Measurements from ENCODE around the gene HPSE2. TPM values are rescaled to one million over a fixed set of nuclear protein-coding genes. Genes with fewer than 3 reads are reported as not detected.
A peak's percentile ranks its signal among the peaks of the same experiment; 100 is the strongest.

Gene HPSE2
- total RNA-seq, 4 donors from 2014 or later = 32.3 to 70.0 (median 43.6) TPM

GRCh38 chr10:98463016-98463415 lies 772.6 kb downstream of the HPSE2 start:
- DNase-seq (ENCODE audit: extremely low spot score) = peak; percentile 57
- Histone ChIP-seq H3K4me3 (no peak overlapping the region), H3K27me3 (no peaks in the 10 kb centered on the region), H3K36me3 (peaks cover 0 to 9% (median 0%) of the 10 kb centered on the region in 4 donors), H3K9me3 (no peaks in the 10 kb centered on the region), H3K27ac (replicated peaks in 1 of 4) (no peak overlapping the region), H3K4me1 (peaks cover 14 to 24% (median 22%) of the 10 kb centered on the region in 4 donors)
- no peak for TF ChIP-seq EP300 (IDR thresholded peaks at IDR 0.05)
- no peak for TF ChIP-seq POLR2AphosphoS5 (IDR thresholded peaks at IDR 0.05)
- TF ChIP-seq POLR2A (IDR thresholded peaks at IDR 0.05; ENCODE audit: low read depth) = no peak
- no peak for TF ChIP-seq CTCF (IDR thresholded peaks at IDR 0.05)
- WGBS = 95% methylated on average over 6 of the region's 6 CpGs
- intact Hi-C loops (cut with DNase I) = loop anchor here (10.0 kb wide), 1 partner anchor 912 kb away; no protein-coding TSS in a partner anchor

GRCh38 chr10:98461500-98461842 lies 774.2 kb downstream of the HPSE2 start:
- peaks cover 0 to 9% (median 0%) of the 10 kb centered on the region in 4 donors for H3K36me3 ChIP-seq
- TF ChIP-seq CTCF (IDR thresholded peaks at IDR 0.05) (no peak), POLR2A (IDR thresholded peaks at IDR 0.05; ENCODE audit: low read depth) (no peak)
- H3K9me3 ChIP-seq = no peaks in the 10 kb centered on the region
- H3K4me3 ChIP-seq = no peak overlapping the region
- intact Hi-C loops (cut with DNase I) = loop anchor here (2.0 to 10.0 kb wide), 2 partner anchors 15 to 913 kb away; partner anchors contain the start of gene HPS1
- H3K27ac ChIP-seq (replicated peaks in 1 of 4) = peak overlapping the region; percentile 26 to 58 (median 46)
- 88% methylated on average over 3 of the region's 3 CpGs for WGBS
- no peaks in the 10 kb centered on the region for H3K27me3 ChIP-seq
- H3K4me1 ChIP-seq = peaks cover 9 to 14% (median 12%) of the 10 kb centered on the region in 4 donors
- DNase-seq (ENCODE audit: extremely low spot score) = no peak

- WGBS = 66% methylated on average over 3 of the region's 3 CpGs
- Histone ChIP-seq H3K4me3 (no peak overlapping the region), H3K36me3 (peaks cover 0 to 9% (median 0%) of the 10 kb centered on the region in 4 donors), H3K27ac (replicated peaks in 1 of 4) (peak overlapping the region; percentile 26 to 58 (median 46)), H3K9me3 (no peaks in the 10 kb centered on the region), H3K27me3 (no peaks in the 10 kb centered on the region), H3K4me1 (peaks cover 9 to 14% (median 12%) of the 10 kb centered on the region in 4 donors)
- TF ChIP-seq CTCF (IDR thresholded peaks at IDR 0.05) (no peak), POLR2AphosphoS5 (IDR thresholded peaks at IDR 0.05) (peak; percentile 42 to 77)
- intact Hi-C loops (cut with DNase I) = loop anchor here (2.0 to 10.0 kb wide), 2 partner anchors 14 to 914 kb away; partner anchors contain the start of gene HPS1
- peak; percentile 90 for DNase-seq (ENCODE audit: extremely low spot score)
Measured at GRCh38 chr10:98460837-98461499, 774.7 kb downstream of the HPSE2 start.

GRCh38 chr10:98458809-98459784 lies 776.6 kb downstream of the HPSE2 start:
- 88% methylated on average over 15 of the region's 15 CpGs for WGBS
- H3K27me3 ChIP-seq = no peaks in the 10 kb centered on the region
- no peak overlapping the region for H3K4me3 ChIP-seq
- intact Hi-C loops (cut with DNase I) = no loop called here
- peaks cover 0 to 9% (median 0%) of the 10 kb centered on the region in 4 donors for H3K36me3 ChIP-seq
- H3K4me1 ChIP-seq = peaks cover 9 to 14% (median 12%) of the 10 kb centered on the region in 4 donors
- DNase-seq (ENCODE audit: extremely low spot score) = peak; percentile 75
- TF ChIP-seq EP300 (IDR thresholded peaks at IDR 0.05) (no peak), POLR2AphosphoS5 (IDR thresholded peaks at IDR 0.05) (no peak), POLR2A (IDR thresholded peaks at IDR 0.05; ENCODE audit: low read depth) (no peak), CTCF (IDR thresholded peaks at IDR 0.05) (no peak)
- H3K27ac ChIP-seq (replicated peaks in 1 of 4) = no peak overlapping the region
- no peaks in the 10 kb centered on the region for H3K9me3 ChIP-seq

Data from esophagus muscularis mucosa (tissue), 4 donors.